Activated CD4-positive, alpha-beta T cell treated with anti-CD3 and anti-CD28 coated beads, Interleukin-2, amount 50 U/mL, for 24 hours (primary cell): ENCODE measurements around the gene ZMIZ1.

Experiments
- DNase-seq, 2 donors: peaks; one replicate each; pipeline ENCODE4 v3.0.0-alpha.2; 2020; ENCODE audit warnings: low read depth in 1 of 2, low spot score in 1 of 2

ZMIZ1 gene

DNA sequence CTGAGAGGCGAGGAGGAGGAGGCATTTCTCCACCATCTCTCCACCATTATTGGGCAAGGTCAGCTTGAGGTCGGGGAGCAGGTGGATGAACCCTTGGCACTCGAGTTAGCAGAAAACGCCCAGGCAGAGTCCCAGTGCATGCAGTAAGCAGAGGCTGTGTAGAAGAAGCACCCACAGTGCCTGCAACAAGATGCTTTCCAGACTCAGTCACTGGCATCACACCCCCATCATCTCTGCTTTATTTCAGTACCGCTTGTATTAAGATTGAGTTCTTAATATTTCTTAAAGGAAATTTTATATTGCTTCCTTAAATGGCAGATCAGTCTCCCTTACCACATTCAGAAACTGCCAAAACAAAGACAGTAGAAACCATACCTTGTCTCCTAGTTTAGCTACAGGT, 156.2 kb downstream of the ZMIZ1 start:
- DNase-seq, result no peak

DNA sequence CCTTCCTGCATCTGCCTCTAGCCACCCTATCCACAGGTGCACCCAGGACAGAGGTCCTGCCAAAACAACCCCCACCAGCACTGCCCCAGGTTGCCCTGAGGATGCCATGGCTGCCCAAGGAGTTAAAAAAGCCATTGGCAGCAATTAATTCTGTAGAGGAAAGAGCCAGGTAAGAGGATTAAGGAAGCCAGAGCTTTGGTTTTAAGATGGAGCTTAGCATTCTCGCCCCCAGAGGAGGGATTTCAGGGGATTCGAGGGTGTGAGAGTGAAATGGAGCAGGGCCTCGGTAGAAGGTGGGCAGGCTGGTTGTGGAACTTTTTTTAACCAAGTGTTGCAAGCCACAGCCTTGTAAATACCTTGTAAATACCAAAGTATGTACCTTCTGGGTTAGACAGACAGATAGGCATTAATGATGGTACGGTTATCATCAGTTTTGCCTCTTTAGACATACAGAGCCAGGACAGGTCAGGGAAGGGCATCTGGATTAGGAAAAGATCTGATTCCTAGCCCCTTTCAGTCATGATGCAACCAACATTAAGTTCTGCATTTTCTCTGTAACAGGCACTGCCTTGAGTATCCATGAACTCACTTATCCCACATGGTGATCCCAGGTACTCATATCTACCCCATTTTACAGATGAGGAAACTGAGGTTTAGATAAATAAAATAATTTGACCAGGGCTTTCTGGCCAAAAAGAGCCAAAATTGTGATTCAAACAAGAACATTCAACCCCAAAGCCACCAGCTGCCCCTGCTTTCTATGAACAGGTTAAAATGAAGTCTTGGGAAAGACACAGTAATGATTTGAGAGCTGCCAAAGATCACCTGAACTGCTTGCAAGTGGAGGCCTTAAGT, 157.9 kb downstream of the ZMIZ1 start:
- DNase-seq, result no peak

DNA sequence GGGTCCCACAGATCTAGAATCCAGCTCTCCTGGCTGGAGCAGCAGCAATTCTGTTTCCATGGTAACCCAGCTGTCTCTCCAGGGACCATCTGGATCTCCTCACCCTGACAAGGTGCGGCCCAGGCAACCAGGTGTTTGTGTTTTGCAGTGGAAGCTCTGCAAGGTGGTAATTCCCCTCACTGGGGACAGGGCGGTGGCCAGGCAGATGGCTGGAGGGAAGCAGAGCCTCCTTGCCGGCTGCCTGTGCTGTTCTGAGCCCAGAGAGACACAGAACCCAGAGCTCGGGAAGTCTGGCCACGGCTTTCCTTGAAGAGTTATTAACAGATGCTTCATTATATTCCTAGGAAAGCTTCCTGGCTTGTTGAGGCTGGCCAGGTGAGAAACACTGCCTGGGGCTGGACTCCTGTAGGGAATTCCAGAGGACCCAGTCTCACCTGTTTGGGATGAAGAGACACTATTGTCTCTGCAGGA, 160.3 kb downstream of the ZMIZ1 start:
- DNase-seq, result no peak

DNA sequence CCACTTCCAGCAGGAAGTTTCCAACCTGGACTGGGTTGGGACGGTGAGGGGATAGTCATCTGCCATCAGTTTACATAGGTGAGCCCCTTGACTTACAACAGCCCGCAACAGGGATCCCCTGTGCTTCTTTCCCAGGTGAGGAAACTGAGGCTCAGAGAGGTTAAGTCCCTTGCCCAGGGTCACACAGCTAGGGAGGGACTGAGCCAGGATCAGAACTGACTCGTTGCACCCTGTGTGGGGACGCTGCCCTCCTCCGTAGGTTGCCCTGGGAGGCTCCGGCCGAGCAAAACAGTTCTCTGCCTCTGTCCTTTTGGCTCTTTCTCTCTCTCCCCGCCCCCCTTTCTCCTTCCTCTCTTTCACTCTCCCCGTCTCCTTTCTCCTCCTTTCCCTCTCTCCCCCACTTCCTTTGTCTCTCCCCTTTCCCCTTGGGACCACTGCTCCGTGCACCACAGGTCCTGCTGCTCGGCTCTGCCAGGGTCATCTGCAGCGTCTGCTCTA, 161.1 kb downstream of the ZMIZ1 start:
- no peak for DNase-seq

DNA sequence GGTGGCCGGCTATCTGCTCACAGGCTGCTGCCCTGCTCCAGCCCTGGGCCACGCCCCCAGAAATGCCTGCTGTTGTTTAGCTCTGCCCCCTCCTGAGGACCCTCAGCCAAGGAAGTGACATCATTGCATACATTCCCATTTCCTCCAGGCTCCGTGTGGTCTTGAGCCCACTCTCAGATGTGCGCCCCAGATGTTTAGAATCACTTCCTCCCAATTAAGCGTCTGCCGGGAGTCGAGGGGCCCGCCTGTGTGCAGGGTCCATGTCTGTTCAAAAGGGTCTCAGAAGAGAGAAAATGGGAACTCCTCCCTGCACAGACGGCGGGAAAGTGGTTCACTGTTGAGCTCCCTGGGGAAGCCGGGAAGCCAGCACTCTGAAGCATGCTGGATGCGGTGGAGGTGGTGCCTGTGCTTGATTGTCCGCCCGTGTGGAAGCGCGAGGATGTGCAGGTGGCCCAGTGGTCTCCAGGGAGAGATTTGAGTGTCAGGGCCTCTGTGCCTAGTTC, 161.6 kb downstream of the ZMIZ1 start:
- DNase-seq, result no peak

DNA sequence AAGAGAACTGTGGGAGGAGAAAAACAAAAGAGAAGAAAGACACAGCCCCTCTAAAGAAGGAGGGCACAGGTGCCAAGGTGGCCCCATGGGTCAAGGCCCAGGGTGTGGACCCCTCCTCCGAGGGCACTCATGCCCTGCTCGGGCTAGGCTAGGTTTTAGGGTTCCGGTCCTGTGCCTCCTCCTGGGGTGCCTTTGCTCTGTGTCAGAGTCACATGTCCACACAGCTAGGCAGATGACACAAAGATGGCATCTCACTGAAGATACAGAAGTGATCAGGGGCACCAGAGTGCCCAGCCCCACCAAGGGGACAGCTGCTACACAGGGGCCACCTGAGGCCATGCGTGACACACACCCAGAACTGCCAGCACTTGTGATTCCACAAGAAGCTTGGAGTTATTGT, 162.1 kb downstream of the ZMIZ1 start:
- DNase-seq, result no peak

DNA sequence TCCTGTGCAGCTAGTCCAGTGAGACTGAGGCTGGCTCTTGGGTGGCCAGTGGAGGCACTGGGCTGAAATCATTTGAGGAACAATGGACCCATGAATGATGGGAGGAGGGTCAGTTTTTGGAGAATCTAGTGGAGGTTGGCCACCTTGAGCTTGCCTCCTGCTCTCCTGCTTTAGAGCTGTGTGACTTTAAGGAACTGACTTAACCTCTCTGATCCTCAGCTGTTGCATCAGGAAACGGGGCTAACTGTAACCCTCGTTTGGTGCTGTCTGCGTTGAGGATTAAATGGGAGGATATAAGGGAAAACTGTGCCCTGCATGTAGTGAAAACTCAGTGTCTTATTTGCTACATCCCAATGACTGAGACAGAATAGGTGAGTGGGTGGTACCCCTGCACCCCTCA, 163.1 kb downstream of the ZMIZ1 start:
- DNase-seq, result no peak

DNA sequence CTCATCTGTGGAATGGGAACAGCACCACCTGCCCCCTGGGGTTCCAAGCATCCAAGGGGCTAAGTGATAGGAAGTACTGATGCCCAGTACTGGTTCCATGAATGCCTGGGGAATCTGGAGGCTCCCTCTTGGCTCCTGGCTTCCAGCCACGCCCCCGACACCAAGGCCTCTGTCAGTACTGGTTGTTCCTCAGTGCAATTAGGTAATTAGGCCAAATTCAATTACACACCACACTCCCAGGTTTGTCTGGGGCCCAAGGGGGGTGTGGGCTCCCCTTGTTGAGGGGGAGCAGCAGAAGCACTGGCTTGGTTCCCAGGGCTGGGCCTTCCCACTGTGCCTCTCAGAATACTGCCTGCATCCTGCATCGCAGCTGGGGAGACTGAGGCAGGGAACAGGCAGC, 164.1 kb downstream of the ZMIZ1 start:
- no peak for DNase-seq

DNA sequence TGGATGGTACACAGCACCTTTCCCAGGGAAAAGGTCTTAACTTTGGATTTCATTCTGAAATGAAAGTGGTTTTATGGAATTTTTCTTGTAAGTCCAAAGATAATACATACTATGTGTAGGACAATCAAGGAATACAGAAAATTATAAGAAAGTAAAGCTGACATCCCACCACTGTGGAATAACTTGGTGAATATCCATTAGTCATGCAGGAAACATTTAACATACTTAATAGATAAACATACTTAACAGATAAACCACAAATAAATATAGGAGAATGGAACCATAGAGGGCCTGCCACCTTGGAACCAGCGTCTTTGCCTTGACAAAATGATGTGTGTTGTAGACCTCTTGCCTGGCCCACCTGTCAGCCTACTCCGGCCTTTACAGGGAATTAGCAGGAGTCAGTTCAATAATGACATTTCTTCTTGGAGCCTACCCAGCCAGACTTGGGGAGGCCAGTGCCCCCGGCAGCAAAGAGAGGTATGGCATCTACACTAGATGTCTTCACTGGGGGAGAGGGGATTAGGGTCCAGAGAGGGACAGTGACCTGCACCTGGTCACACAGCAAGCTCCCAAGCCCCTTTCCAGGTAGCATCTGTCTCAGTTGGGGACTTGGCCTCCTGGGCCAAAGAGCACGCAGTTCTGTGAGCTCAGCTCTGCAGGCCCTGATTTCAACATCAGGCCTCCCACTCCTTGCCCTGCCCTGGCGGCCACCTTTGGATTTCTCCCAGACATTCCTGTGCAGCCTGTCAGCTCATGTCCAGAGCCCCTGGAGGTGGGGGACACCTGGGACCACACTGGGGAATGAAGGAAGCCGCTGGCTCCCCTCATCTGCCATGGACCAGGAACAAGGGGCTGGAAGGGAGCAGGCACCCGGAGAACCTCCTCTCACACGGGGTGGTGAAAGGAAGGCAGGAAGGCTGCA, 165.9 kb downstream of the ZMIZ1 start:
- DNase-seq, result no peak

DNA sequence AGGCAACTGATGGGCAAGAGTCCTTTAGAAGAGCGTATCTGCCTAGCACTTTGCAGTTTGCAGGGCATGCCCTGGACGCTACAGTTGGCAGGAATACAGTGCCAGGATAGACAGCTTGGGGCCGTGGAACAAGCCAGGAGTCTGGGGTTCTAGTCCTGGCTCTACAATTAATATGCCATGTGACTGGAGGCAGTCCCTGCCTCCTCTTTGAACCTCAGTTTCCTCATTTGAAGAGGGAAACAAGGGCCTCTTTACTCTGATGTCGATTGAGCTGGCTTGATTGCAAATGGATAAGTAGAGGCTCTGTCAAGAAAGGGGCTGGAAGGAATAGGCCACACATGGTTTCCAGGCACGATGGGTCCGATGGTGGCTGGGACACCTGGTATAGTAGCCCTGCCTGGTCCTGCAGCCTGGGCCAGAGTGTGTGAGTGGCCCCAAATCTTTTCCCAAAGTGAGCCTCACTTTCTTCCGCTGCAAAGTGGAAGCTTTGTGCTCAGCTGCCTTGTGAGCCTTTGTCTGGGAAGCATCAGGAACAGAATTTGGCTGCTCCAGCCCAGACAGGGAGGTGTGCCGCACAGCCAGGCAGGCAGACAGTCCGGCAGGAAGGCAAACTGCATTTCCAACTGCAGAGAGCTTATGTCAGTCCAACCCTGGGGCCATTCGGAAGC, 167.1 kb downstream of the ZMIZ1 start:
- no peak for DNase-seq

DNA sequence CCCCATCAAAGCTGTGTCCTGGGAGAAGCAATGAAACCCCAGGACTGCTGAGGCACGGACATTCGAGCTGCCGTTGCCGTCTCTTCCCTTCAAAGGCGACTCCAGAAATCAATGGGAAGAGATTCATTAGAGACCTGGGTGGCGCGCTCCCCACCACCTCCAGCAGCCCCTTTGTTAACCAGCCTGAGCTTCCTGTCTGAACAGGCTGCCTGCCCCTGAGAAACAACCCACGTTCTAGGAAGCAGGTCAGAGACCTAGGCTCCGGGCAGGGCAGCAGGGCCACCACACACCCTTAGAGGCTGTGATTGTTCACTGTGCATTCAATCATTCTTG, 167.6 kb downstream of the ZMIZ1 start:
- DNase-seq, result no peak

DNA sequence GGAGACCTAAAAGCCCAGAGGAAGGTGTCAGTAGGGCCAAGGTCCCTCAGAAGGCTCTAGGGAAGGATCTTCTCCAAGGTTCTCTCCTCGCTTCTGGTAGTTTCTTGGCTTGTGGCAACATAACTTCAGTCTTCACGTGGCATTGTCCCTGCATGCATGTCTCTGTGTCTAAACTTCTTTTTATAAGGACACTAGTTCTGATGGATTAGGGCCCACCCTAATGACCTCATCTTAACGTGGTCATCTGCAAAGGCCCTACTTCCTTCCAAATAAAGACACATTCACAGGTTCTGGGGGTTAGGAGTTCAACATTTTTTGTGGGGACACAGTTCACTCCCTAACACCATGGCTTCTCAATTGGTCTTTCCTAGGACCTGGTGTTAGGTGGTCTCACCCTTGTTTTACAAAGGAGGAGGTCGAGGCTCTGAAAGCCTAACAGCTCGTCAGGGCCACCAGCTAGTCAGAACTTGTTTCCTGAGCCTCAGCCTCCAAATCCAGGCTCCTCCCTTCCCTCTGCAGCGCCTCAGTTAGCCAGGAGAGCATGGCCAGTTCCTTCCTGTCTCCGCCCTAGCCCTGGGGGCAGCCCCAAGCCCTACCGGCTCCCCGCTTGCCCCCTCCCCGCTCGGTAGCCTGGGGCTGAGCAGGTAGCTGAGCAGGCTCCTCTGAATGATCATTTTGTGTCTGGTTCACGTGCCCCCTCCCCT, 168.8 kb downstream of the ZMIZ1 start:
- DNase-seq, result no peak

DNA sequence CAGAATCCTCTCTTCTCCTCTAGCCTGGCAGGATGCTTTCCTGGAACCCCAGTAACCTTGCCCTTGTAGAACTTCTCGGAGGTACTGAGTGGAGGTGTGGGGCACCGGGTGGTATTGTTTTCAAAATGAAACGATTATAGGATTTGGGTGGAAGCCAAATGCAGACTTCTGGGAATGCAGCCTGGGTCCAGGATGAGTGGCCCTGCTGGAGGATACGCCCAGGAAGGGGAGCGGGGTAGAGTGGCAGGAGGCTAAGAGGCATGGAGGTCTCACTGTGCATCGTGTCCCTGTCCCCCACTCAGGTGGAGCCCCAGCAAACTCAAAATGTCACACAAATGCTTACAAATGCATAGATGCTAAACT, 169.4 kb downstream of the ZMIZ1 start:
- DNase-seq, result no peak

DNA sequence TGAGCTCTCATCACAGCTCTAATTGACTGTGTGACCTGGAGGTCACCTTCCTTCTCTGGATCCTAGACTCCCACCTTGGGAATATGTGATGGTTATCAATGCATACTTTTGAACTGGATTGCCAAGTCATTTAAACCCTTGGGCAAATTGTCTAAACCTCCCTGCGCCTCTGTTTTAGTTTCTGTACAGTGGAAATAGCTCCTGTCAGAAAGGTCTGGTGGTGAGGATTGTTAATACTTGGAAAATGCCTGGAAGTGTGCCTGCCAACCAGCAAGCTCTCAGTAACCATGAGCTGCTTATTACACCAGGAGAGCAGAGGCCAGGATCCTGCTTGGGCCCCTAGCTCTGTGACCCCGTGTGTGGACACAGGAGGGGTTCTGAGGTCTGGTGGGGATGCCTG, 169.8 kb downstream of the ZMIZ1 start:
- no peak for DNase-seq

DNA sequence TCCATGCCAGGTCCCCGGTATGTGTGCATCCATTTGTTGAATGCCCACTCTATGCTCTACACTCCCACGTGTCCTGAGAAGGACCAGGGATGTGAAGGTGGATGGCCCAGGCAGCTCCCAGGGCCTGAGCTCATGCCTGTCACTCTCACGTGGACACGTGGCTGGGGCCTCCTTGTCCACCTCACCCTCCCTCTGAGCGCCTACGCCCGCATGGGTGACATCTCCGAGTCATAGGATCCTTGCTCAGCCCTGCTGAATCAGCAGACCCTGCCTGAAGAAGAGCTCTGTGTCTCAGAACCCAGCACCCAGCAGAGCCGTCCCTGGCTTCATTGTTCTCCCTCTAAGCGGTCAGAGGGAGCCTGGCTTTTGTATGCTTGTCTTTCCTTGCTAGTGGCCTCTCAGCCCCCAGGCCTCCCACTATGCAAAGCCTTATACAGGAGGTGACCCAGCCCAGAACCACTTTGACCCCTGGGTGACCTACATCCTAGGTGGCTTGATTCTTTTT, 170.6 kb downstream of the ZMIZ1 start:
- DNase-seq, result no peak

DNA sequence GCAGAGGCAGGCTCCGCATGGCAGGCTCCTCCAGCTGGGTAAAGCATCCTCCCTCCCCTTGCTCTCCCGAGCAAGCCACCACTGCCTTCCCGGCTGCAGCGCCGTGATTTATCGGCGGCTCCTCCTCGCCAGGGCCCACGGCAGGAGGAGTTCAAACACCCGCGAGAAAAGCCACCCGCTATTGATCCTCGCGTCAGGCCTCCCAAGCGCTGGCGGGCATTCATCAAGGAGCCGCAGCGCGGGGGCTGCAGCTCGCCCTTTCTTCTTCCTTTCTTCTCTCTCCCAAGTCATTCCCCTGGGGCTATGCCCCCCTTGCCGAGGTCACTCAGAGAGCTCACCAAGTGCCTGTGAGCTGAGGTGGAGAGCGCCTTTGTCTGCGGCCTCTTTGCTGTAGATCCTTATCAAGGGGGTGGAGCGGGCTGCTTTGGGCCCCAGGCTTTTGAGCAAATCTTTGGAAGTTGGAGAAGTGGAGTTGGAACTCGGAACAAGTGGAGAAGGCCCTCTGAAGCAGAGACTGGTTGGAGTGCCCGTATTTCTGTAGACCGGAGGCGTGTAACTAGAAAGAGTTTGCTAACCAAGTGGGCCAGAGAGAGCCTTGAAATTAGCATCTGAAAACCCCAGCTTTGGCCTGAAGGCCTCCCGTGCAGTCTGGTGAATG, 171.3 kb downstream of the ZMIZ1 start:
- DNase-seq, result no peak

DNA sequence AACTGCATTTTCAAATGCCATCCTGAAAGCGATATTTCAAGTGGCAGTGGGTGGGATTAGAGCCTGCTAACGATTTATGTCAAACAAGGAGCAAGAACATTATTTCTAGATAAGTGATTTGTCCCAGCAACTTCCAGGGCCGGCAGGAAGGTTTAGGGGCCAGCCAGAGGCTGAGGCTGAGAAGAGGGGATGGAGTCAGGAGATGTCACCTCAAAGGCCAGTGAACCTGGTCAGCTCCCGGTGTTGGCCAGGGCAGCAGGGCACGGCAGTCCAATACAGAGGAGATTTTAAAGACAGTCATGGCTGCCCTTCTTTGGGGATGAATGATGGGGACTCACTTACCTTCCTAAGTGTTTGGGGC, 172.8 kb downstream of the ZMIZ1 start:
- DNase-seq, result no peak

DNA sequence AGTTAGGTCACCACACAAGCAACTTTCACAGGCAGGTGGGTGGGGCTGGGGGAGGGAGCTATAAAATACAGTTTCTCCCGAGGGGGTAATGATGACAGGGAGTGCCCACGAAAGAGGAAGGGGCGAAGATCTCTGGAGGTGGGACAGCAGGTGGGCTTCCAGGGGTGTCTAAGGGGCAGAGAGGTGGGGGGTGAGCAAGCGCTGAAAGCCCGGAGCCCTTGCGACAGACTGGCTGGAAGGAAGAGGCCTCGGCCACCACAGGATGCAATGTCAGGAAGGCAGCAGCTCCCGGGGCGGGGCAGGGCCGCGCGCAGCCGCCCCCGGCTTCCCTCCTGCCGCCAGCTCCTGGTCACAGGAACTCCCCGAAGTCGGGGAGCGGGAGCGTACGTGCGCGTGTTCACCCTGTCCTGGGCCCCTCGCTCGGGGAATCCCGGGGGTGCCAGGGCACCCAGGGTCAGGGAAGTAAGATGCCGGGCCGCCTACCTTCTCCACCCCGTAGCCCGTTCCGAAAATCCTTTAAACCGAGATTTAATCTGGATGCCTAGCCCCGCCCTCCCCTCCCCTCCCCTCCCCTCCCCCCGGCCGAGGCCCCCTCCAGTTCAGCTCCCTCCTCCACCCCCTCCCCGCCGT, 173.3 kb downstream of the ZMIZ1 start:
- peak in 1 of 2 donors; percentile 30 for DNase-seq

DNA sequence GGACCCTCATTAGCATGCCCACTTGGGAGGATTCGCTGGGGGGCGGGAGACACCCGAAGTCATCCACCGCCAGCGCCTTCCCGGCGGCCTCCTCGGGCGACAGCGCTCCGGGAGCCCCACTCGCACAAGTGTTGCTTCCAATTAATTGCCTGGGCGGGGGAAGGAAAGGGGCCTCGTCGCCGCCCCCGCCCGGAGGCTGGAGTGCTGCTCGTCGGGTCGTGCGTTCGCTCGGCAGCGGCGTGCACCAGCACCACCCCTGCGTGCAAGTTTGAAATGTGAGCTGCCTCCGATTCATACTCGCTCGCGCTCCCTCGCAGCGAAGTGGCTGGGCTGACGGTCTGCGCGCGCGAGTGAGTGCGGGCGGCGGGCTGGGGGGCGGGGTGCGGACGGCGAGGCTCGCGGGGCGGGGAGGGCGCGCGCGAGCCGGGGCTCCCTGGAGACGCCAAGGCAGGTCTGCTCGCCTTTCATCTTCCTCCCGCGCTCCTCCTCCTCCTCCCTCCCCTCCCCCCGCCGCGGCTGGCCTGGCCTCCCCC, 173.9 kb downstream of the ZMIZ1 start:
- peak; percentile 29 to 35 for DNase-seq
